Fibroblast of lung (primary cell): ENCODE results near the gene LTBP2. TPM values are rescaled to one million over a fixed set of nuclear protein-coding genes. Genes with fewer than 3 reads are reported as not detected.

Experiments used
- DNase-seq, 2 donors: peaks; one replicate each; pipeline versions ENCODE4 v3.0.0 to v3.0.0-alpha.2; 2010; ENCODE audit warnings: low read depth in 2 of 2
- H2AFZ ChIP-seq: 2 replicates; pipeline ENCODE4 v1.5.1; 2012; ENCODE audit warnings: low read length, control low read depth, inconsistent platforms
- H3K27ac ChIP-seq: 2 replicates; pipeline ENCODE4 v1.5.1; 2011; ENCODE audit warnings: low read length, control low read depth; ENCODE audit not compliant: insufficient read depth
- H3K27me3 ChIP-seq: 2 replicates; pipeline ENCODE4 v1.5.1; 2011; ENCODE audit warnings: mild to moderate bottlenecking, low read length; ENCODE audit not compliant: control insufficient read depth, insufficient read depth
- H3K36me3 ChIP-seq: 2 replicates; pipeline ENCODE4 v1.5.1; 2011; ENCODE audit warnings: low read length; ENCODE audit not compliant: control insufficient read depth, insufficient read depth
- H3K4me1 ChIP-seq: 2 replicates; pipeline ENCODE4 v1.5.1; 2011; ENCODE audit warnings: low read length; ENCODE audit not compliant: control insufficient read depth, insufficient read depth; ENCODE audit errors: extremely low read depth
- H3K4me2 ChIP-seq: 2 replicates; pipeline ENCODE4 v1.5.1; 2011; ENCODE audit warnings: low read length, control low read depth; ENCODE audit not compliant: insufficient read depth; ENCODE audit errors: extremely low read depth
- H3K4me3 ChIP-seq, 4 experiments: fragments of 200-600 bp in 1 of 4; sonication (generic) in 1 of 4; replicated peaks in 1 of 4; 2 replicates each; pipeline ENCODE4 v1.5.1; 2011 to 2016; ENCODE audit warnings: low read length in 4 of 4, low read depth in 3 of 4, mild to moderate bottlenecking in 3 of 4, control low read depth in 2 of 4, inconsistent platforms in 1 of 4, mixed read lengths in 1 of 4; ENCODE audit not compliant: insufficient read depth in 1 of 4; ENCODE audit errors: control extremely low read depth in 1 of 4
- H3K79me2 ChIP-seq: 2 replicates; pipeline ENCODE4 v1.5.1; 2012; ENCODE audit warnings: mild to moderate bottlenecking, low read length, inconsistent platforms; ENCODE audit not compliant: control insufficient read depth, insufficient read depth
- H3K9ac ChIP-seq: 2 replicates; pipeline ENCODE4 v1.5.1; 2011; ENCODE audit warnings: mild to moderate bottlenecking, low read length, control low read depth; ENCODE audit not compliant: insufficient read depth
- H3K9me3 ChIP-seq: 2 replicates; pipeline ENCODE4 v1.5.1; 2012; ENCODE audit warnings: low read depth, low read length; ENCODE audit not compliant: control insufficient read depth, insufficient read depth
- H4K20me1 ChIP-seq: 2 replicates; pipeline ENCODE4 v1.5.1; 2011; ENCODE audit warnings: low read length; ENCODE audit not compliant: control insufficient read depth, insufficient read depth; ENCODE audit errors: extremely low read depth
- CTCF ChIP-seq, 2 donors: IDR thresholded peaks in 1 of 2; conservative IDR thresholded peaks in 1 of 2; 1 replicate in 1 of 2; 2 replicates in 1 of 2; pipeline ENCODE4 v1.5.1; 2011 to 2012; ENCODE audit warnings: low read length in 2 of 2, control low read depth in 1 of 2, inconsistent platforms in 1 of 2, low read depth in 1 of 2, mild to moderate bottlenecking in 1 of 2
- EZH2 ChIP-seq: IDR thresholded peaks from 2 replicates; pipeline ENCODE4 v1.5.1; 2012; ENCODE audit warnings: low read length, control low read depth, mild to moderate bottlenecking; ENCODE audit errors: missing control alignments
- polyA plus RNA-seq, 2 donors: library from polyadenylated mRNA; depleted of rRNA in 1 of 2; stranded (reverse) in 1 of 2; unstranded in 1 of 2; fragments of >200 nt; gene quantifications; 2 replicates each; pipeline ENCODE4 v1.2.1, GENCODE V29; 2011 to 2012; ENCODE audit warnings: missing spikeins in 1 of 2
- total RNA-seq: library from RNA; depleted of rRNA; stranded (reverse); fragments of >200 nt; gene quantifications from 2 replicates; pipeline ENCODE4 v1.2.1, GENCODE V29; 2014

Gene LTBP2
- total and polyA plus RNA-seq, 2 donors (not counting 1 experiment from before 2014, with no cell fraction given) = 108 to 514 TPM

GRCh38 chr14:74587363-74587707 is 24.7 kb downstream of the LTBP2 start:
- TF ChIP-seq CTCF (conservative IDR thresholded peaks at IDR 0.05 in 1 of 2, IDR thresholded peaks at IDR 0.05 in 1 of 2; ENCODE audit: low read depth in 1 of 2, low read length in 2 of 2) (no peak), EZH2 (no peak)
- H3K9me3 ChIP-seq = no peaks in the 10 kb centered on the region
- peaks cover 6% of the 10 kb centered on the region for H3K36me3 ChIP-seq
- no peak overlapping the region for H3K4me3 ChIP-seq
- no peaks in the 10 kb centered on the region for H4K20me1 ChIP-seq
- H3K79me2 ChIP-seq = peaks cover 71% of the 10 kb centered on the region
- no peak overlapping the region for H3K27ac ChIP-seq
- H2AFZ ChIP-seq = no peak overlapping the region
- no peak overlapping the region for H3K4me2 ChIP-seq
- no peak overlapping the region for H3K9ac ChIP-seq
- H3K27me3 ChIP-seq = no peaks in the 10 kb centered on the region
- DNase-seq = no peak
- peaks cover 42% of the 10 kb centered on the region for H3K4me1 ChIP-seq

GRCh38 chr14:74586681-74587362 is 25.2 kb downstream of the LTBP2 start:
- Histone ChIP-seq H4K20me1 (no peaks in the 10 kb centered on the region), H3K4me1 (peaks cover 38% of the 10 kb centered on the region), H3K4me2 (no peak overlapping the region), H3K4me3 (no peak overlapping the region), H3K27me3 (no peaks in the 10 kb centered on the region), H2AFZ (no peak overlapping the region), H3K36me3 (peaks cover 9% of the 10 kb centered on the region), H3K27ac (no peak overlapping the region), H3K79me2 (peaks cover 72% of the 10 kb centered on the region), H3K9ac (no peak overlapping the region), H3K9me3 (no peaks in the 10 kb centered on the region)
- no peak for DNase-seq
- no peak for TF ChIP-seq EZH2
- TF ChIP-seq CTCF (conservative IDR thresholded peaks at IDR 0.05 in 1 of 2, IDR thresholded peaks at IDR 0.05 in 1 of 2; ENCODE audit: low read depth in 1 of 2, low read length in 2 of 2) = no peak

GRCh38 chr14:74585406-74586335 is 26.4 kb downstream of the LTBP2 start:
- peak overlapping the region; percentile 29 for H3K4me2 ChIP-seq
- peaks cover 31% of the 10 kb centered on the region for H3K4me1 ChIP-seq
- H3K27me3 ChIP-seq = no peaks in the 10 kb centered on the region
- no peak overlapping the region for H2AFZ ChIP-seq
- TF ChIP-seq EZH2 = no peak
- no peak for TF ChIP-seq CTCF (conservative IDR thresholded peaks at IDR 0.05 in 1 of 2, IDR thresholded peaks at IDR 0.05 in 1 of 2; ENCODE audit: low read depth in 1 of 2, low read length in 2 of 2)
- peaks cover 69% of the 10 kb centered on the region for H3K79me2 ChIP-seq
- DNase-seq = no peak
- no peak overlapping the region for H3K27ac ChIP-seq
- no peak overlapping the region for H3K4me3 ChIP-seq
- no peak overlapping the region for H3K9ac ChIP-seq
- H3K9me3 ChIP-seq = no peaks in the 10 kb centered on the region
- H3K36me3 ChIP-seq = peaks cover 9% of the 10 kb centered on the region
- H4K20me1 ChIP-seq = no peaks in the 10 kb centered on the region
